ENCODE measurements around the gene MICU2.

- TF ChIP-seq, protein P1, sequence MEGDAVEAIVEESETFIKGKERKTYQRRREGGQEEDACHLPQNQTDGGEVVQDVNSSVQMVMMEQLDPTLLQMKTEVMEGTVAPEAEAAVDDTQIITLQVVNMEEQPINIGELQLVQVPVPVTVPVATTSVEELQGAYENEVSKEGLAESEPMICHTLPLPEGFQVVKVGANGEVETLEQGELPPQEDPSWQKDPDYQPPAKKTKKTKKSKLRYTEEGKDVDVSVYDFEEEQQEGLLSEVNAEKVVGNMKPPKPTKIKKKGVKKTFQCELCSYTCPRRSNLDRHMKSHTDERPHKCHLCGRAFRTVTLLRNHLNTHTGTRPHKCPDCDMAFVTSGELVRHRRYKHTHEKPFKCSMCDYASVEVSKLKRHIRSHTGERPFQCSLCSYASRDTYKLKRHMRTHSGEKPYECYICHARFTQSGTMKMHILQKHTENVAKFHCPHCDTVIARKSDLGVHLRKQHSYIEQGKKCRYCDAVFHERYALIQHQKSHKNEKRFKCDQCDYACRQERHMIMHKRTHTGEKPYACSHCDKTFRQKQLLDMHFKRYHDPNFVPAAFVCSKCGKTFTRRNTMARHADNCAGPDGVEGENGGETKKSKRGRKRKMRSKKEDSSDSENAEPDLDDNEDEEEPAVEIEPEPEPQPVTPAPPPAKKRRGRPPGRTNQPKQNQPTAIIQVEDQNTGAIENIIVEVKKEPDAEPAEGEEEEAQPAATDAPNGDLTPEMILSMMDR (conservative IDR thresholded peaks at IDR 0.05 in 1 of 2, IDR thresholded peaks at IDR 0.05 in 1 of 2; ENCODE audit: low read depth in 1 of 2, low read length in 2 of 2) = no peak
- no peak for TF ChIP-seq EZH2 (IDR thresholded peaks at IDR 0.05; ENCODE audit: low read length, missing control alignments)
These were observed 7.4 kb upstream of the MICU2 start for GRCh38 chr13:21611385-21611784.

Data from fibroblast of lung (primary cell).